Psoas muscle (tissue), 8 donors: ENCODE measurements around the gene GAL3ST1. TPM values are rescaled to one million over a fixed set of nuclear protein-coding genes. Genes with fewer than 3 reads are reported as not detected.

Experiments used
- ATAC-seq, 4 donors: fragments of 200-7000 bp; cut with Tn5 transposase; one replicate each; pipeline ENCODE4 v1.9.1; 2020; ENCODE audit warnings: moderate library complexity in 3 of 4, mild to moderate bottlenecking in 2 of 4
- DNase-seq, 2 donors: peaks; one replicate each; pipeline ENCODE4 v3.0.0-alpha.2; 2020
- H3K27ac ChIP-seq: fragments of 200-600 bp; one replicate; pipeline ENCODE4 v1.8.0; 2022
- H3K27me3 ChIP-seq, 3 donors: fragments of 200-600 bp in 1 of 3; one replicate each; pipeline versions ENCODE4 v1.6.1 to v1.8.0; 2013 to 2022; ENCODE audit warnings: low read length in 2 of 3, mild to moderate bottlenecking in 2 of 3, moderate library complexity in 1 of 3; ENCODE audit not compliant: insufficient read depth in 3 of 3
- H3K36me3 ChIP-seq, 2 donors: fragments of 200-600 bp in 1 of 2; one replicate each; pipeline versions ENCODE4 v1.6.1 to v1.8.0; 2013 to 2022; ENCODE audit warnings: low read depth in 1 of 2, mild to moderate bottlenecking in 1 of 2, moderate library complexity in 1 of 2; ENCODE audit not compliant: insufficient read depth in 1 of 2
- H3K4me1 ChIP-seq: fragments of 200-600 bp; one replicate; pipeline ENCODE4 v1.8.0; 2022
- H3K4me3 ChIP-seq: fragments of 200-600 bp; one replicate; pipeline ENCODE4 v1.8.0; 2022; ENCODE audit warnings: mild to moderate bottlenecking
- H3K9me3 ChIP-seq: fragments of 200-600 bp; one replicate; pipeline ENCODE4 v1.8.0; 2022
- WGBS, 3 donors: extraction: QIAGEN DNeasy Blood & Tissue Kit; methylation state at CpG; one replicate each; pipeline versions ENCODE4 v1.1.6 to v1.1.7; 2013; 5-methylcytosine and 5-hydroxymethylcytosine counted together
- intact Hi-C, 2 donors: fragments of 100-400 bp; cut with DNase I; formaldehyde crosslinking; loops; one replicate each; pipeline versions ENCODE4 v1.11.0 to v1.14.2; 2022
- polyA plus RNA-seq, 3 donors: library from polyadenylated mRNA; stranded (reverse); fragments of 200-250 nt; gene quantifications; one replicate each; pipeline ENCODE4 v1.2.3, GENCODE V29; 2013
- total RNA-seq, 4 donors: library from RNA; stranded (reverse); fragmentation: NEBNext Ultra II Directional in 2 of 4; extraction: Animal tissue kit (Norgen Biotek cat#: 25700) in 2 of 4; gene quantifications; one replicate each; pipeline versions ENCODE4 v1.2.1 to v1.2.4, GENCODE V29; 2021 to 2023
- TF ChIP-seq, protein P1 (sequence below): fragments of 200-600 bp; IDR thresholded peaks from one replicate; pipeline ENCODE4 v1.8.0; 2022; ENCODE audit warnings: antibody characterized with exemption
- donor health status: healthy with polysubstance abuse.
- donor health status: DM: no; HTN: no; CAD: no; lungs with moderate emphysema.
- donor health status: Bipolar disorder and iron deficiency.
- donor health status: healthy.
- donor health status: DM: yes; HTN: yes; CAD: no.
- donor health status: DM: no; HTN: no; CAD: no.
- donor health status: DM: no; HTN: no; CAD: no.
- donor health status: DM: yes; HTN: yes; CAD: no.

The GAL3ST1 gene
- total and polyA plus RNA-seq, 7 donors: 0.21 to 2.7 (median 0.80) TPM

DNA sequence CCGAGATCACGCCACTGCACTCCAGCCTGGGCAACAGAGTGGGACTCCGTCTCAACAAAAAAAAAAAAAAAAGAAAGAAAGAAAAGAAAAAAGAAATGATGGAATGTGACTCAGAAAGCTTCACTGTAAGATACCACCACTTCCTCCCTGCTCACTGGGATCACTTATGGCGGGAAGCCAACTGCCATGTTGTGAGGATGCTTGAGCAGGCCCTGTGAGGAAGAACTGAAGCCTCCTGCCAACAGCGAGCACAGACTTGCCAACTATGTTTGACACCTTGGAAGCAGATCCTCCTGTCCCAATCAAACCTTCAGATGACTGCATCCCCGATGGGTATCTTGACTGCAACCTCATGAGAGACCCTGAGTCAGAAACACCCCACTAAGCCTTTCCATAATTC lies 36.2 kb downstream of the GAL3ST1 start:
- peaks cover 5% of the 10 kb centered on the region for H3K4me1 ChIP-seq
- WGBS, 3 donors: 84 to 86% (median 86%) methylated on average over 6 of the region's 6 CpGs
- TF ChIP-seq, protein P1, sequence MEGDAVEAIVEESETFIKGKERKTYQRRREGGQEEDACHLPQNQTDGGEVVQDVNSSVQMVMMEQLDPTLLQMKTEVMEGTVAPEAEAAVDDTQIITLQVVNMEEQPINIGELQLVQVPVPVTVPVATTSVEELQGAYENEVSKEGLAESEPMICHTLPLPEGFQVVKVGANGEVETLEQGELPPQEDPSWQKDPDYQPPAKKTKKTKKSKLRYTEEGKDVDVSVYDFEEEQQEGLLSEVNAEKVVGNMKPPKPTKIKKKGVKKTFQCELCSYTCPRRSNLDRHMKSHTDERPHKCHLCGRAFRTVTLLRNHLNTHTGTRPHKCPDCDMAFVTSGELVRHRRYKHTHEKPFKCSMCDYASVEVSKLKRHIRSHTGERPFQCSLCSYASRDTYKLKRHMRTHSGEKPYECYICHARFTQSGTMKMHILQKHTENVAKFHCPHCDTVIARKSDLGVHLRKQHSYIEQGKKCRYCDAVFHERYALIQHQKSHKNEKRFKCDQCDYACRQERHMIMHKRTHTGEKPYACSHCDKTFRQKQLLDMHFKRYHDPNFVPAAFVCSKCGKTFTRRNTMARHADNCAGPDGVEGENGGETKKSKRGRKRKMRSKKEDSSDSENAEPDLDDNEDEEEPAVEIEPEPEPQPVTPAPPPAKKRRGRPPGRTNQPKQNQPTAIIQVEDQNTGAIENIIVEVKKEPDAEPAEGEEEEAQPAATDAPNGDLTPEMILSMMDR: no peak
- intact Hi-C loops: no loop called here
- H3K27ac ChIP-seq: no peak overlapping the region
- no peak overlapping the region for H3K4me3 ChIP-seq
- DNase-seq (no peak), ATAC-seq (no peak)
- H3K36me3 ChIP-seq: no peaks in the 10 kb centered on the region
- peaks cover 0 to 27% (median 3%) of the 10 kb centered on the region in 3 donors for H3K27me3 ChIP-seq
- no peaks in the 10 kb centered on the region for H3K9me3 ChIP-seq

DNA sequence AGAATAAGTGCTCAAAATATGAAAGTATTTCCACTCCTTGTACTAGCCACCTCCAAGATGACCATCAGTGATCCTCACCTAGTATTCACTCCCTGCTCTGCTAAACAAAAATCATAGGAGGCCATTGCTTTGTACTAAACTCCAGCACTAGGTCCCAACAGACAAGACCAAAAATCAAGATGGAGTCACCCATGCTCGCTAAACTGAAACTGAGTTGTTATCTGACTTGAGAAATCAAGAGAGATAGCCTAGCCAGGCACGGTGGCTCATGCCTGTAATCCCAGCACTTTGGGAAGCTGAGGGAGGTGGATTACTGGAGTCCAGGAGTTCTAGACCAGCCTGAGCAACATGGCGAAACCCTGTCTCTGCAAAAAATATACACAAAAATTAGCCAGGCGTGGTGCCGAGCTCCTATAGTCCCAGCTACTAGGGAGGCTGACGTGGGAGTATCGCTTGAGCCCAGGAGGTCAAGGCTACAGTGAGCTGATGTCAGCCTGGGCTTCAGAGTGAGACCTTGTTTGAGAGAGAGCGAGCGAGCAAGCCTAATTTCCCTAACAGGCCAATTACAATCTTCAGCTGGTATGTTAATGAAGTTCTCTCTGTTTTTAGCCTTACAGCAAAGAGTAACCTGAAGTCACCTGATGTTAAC lies 37.3 kb downstream of the GAL3ST1 start:
- Histone ChIP-seq H3K4me1 (peaks cover 4% of the 10 kb centered on the region), H3K9me3 (no peaks in the 10 kb centered on the region), H3K27me3 (peaks cover 0 to 16% (median 0%) of the 10 kb centered on the region in 3 donors), H3K27ac (no peak overlapping the region), H3K4me3 (no peak overlapping the region), H3K36me3 (no peaks in the 10 kb centered on the region)
- intact Hi-C loops: no loop called here
- WGBS, 3 donors: 82 to 86% (median 85%) methylated on average over 9 of the region's 9 CpGs
- no peak for DNase-seq
- ATAC-seq: no peak
- TF ChIP-seq, protein P1: no peak

DNA sequence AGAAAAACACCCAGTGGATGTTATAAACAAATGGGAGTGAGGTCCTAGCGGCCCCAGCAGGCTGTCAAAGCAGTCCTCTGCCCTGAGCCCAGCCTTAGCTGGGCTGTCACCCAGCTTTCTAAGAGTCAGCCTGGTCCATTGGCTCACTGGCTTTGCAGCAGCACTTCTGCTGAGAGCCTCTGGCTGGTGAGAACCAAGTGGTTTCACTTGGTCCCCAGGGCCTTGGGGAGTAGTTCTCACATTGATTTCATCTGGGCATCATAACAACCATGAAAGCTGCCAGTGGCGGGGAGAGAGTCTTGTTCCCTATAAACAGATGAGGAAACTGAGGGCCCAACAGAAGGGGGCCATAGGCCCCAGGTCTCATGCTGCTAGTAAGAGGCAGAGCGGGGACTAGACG lies 39.3 kb downstream of the GAL3ST1 start:
- Histone ChIP-seq H3K27me3 (peaks cover 0 to 6% (median 0%) of the 10 kb centered on the region in 3 donors), H3K4me1 (no peaks in the 10 kb centered on the region), H3K4me3 (no peak overlapping the region), H3K36me3 (no peaks in the 10 kb centered on the region), H3K9me3 (no peaks in the 10 kb centered on the region), H3K27ac (no peak overlapping the region)
- intact Hi-C loops: no loop called here
- TF ChIP-seq, protein P1: no peak
- no peak for ATAC-seq
- WGBS, 3 donors: 84 to 92% (median 84%) methylated on average over 4 of the region's 4 CpGs
- no peak for DNase-seq

DNA sequence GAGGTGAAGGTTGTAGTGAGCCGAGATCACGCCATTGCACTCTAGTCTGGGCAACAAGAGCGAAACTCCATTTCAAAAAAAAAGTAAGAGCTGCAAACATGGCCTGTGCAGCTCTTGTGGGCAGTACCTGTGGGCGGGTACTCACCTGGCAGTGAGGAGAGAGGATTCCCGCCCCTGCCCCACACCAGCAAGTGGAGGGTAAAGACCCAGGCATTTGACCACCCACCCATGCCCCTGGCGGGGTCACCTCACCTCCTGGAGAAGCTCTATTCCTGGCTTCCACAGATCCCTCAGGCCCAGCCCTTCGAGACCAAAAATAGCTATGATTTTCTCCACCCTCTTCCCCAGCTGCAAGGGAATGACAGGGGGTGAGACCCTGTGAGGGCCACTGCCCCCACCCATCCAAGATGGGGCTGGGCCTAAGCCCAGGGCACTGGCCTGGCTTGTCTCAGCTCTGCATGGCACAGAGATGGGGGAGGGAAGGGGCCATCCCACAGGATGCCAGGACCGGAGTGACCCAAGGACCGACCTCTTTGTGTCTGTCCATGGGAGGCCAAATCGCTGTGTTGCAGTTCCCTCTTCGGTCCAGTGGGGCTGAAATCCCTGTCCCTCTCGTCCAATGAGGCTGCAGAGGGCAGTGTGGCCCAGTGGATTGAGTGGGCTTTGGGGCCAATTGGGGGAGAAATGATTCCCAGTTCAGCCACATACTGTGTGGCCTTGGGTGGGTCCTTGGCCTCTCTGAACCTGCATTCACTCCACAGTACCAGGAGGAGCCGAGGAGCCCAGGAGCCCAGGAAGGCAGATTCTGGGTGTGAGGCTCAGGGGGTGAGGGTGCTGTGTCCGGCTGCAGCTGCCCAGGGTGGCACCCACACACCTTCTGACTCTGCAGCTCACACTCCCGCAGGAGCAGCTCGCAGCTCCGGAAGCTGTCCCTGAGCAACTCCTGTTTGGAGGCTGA lies 42.5 kb downstream of the GAL3ST1 start:
- Histone ChIP-seq H3K27ac (no peak overlapping the region), H3K36me3 (no peaks in the 10 kb centered on the region), H3K9me3 (no peaks in the 10 kb centered on the region), H3K27me3 (no peaks in the 10 kb centered on the region), H3K4me1 (no peaks in the 10 kb centered on the region), H3K4me3 (no peak overlapping the region)
- TF ChIP-seq, protein P1: no peak
- 75 to 90% (median 83%) methylated on average over 17 of the region's 17 CpGs for WGBS, 3 donors
- no peak for ATAC-seq
- no peak for DNase-seq
- intact Hi-C loops: no loop called here
